GM18526 (cell line): ENCODE results near the gene GLDC.

Experiments used
- POLR2A ChIP-seq: IDR thresholded peaks from 3 replicates; pipeline ENCODE4 v1.6.1; 2011; ENCODE audit not compliant: insufficient read length; ENCODE audit errors: extremely low read depth

Gene GLDC

DNA sequence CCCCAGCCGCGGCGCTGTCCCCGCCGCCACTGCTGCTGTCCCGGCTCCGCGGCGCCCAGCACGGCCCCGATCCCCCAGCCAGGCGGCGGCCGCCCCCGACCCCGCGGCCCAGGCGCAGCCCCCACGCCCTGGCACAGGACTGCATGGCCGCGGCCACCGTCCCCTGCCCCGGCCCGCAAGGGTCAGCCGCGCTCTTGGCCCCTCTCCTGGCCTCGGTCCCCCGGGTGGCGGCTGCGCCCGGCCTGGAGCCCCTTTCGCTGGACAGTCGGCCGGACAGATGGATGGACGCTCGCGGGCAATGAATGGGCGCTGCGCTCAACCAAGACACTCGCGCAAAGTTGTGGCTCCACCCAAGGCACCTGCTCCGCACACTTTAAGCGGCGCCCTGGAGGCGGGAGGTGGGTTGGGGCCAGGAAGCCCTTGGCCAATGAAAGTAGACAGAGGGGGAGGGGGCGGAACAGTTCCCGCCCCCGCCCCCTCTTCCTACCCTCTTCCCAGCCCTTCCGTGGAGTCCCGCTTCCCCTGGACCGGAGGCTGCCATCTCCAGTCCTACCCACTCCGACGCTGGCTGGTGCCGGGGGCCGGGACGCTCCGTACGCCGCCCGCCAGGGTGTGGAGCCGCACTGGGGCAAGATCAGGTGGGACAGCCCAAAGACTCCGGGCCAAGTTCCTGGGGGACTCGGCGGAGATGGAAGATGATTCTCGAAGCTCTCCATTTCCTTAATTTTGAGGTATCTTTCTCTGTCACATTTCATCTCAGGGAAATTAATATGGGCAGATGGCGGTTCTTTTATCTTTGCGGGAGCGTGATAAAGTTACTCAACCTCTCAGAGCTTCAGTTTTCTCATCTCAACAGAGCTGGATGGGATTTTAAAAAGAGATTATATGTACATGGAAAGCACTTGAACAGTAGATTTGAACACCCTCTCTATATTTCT lies at the start of gene GLDC:
TSS of gene GLDC (minus strand) at position 375 of the 938 bp plus-strand sequence. CDS start at position 145, 230 bp downstream.
- peak; percentile 67 for TF ChIP-seq POLR2A

GRCh38 chr9:6692881-6693361 lies 47.4 kb upstream of the GLDC start:
- TF ChIP-seq POLR2A: no peak

DNA sequence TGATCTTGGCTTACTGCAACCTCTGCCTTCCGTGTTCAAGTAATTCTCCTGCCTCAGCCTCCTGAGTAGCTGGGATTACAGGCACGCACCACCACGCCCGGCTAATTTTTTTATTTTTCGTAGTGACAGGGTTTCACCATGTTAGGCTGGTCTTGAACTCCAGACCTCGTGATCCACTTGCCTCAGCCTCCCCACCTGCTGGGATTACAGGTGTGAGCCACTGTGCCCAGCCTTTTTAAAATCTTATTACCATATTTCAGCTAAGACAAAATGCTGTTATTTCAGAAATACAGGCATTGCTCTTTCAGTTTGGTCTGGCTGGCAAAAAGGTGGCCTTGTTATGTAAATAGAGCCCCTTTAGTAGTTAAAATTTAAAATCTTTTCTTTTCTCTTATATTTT lies 46.9 kb upstream of the GLDC start:
- no peak for TF ChIP-seq POLR2A

DNA sequence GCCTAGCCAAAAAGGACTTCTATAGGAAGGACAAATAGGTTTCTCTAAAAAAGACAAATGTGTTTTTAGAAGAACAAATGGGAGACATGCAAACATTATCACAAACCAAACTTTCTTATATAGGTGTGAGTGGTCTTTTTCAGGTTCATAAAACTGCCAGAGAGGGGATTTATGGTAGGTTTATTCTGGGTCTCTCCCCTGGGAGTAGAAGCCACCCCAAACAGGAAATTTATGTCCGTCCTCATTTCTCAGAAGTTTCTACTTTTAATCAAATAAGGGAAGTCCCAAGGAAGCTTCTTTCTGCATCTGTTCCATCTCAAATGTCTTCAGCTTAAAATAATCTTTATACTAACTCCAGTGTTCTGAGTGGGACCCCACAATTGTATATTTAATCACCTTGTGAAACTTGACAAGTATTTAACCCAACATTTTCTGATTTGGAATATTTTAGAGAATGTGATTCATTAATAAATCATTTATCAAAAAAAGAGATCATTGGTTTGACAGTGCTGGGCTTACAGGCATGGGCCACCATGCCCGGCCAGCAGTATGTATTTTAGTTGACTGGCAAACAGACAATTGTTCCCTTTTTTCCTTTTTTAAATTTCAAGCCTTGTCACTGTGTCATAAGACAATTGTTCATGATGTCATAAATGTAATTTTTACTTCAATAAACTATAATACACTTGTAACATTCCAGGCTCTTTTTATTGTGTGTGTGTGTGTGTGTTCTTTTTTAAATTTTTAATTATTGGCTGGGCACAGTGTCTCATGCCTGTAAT lies 44.6 kb upstream of the GLDC start:
- no peak for TF ChIP-seq POLR2A

DNA sequence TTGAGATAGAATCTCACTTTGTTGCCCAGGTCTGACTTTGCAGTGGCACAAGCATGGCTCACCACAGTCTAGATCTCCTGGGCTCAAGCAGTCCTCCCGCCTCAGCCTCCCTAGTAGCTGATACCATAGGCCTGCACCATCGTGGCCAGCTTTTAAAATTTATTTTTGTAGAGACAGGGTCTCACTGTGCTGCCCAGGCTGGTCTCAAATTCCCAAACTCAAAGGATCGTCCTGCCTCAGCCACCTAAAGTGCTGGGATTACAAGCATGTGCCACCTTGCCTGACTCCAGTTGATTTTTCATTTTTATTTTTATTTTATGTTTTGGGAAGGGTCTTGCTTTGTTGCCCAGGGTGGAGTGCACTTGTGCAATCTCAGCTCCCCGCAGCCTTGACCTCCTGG lies 41.7 kb upstream of the GLDC start:
- no peak for TF ChIP-seq POLR2A

GRCh38 chr9:6686396-6686795 lies 40.9 kb upstream of the GLDC start:
- TF ChIP-seq POLR2A: no peak

DNA sequence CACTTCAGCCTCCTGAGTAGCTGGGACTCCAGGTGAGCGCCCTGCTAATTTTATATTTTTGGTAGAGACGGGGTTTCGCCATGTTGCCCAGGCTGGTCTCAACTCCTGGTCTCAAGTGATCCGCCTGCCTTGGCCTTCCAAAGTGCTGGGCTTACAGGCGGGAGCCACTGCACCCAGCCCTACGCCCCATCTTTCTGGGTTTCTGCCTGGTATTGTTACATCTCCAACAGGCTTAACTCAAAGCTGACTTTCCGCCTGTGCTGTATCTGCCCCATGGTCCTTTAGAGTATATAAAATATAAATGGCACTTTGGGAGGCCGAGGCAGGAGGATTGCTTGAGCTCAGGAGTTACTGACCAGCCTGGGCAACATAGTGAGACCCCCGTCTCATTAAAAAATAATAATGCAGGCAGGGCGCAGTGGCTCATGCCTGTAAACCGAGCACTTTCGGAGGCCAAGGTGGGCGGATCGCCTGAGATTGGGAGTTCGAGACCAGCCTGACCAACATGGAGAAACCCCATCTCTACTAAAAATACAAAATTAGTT lies 36.5 kb upstream of the GLDC start:
- no peak for TF ChIP-seq POLR2A

GRCh38 chr9:6681147-6681956 lies 35.8 kb upstream of the GLDC start:
- peak; percentile 93 for TF ChIP-seq POLR2A

- no peak for TF ChIP-seq POLR2A
Observed at GRCh38 chr9:6680797-6681146, 35.2 kb upstream of the GLDC start.

DNA sequence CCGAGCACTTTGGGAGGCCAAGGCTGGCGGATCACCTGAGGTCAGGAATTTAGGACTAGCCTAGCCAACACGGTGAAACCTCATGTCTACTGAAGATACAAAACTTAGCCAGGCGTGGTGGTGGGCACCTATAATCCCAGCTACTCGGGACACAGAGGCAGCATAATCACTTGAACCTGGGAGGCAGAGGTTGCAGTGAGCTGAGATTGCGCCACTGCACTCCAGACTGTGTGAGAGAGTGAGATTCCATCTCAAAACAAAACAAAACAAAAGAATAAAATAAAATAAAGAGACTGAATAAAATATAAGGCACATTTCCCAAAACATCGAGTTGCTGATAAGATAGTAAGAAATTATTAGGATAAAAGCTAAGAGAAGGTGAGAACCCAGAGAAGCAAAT lies 32.3 kb upstream of the GLDC start:
- no peak for TF ChIP-seq POLR2A

DNA sequence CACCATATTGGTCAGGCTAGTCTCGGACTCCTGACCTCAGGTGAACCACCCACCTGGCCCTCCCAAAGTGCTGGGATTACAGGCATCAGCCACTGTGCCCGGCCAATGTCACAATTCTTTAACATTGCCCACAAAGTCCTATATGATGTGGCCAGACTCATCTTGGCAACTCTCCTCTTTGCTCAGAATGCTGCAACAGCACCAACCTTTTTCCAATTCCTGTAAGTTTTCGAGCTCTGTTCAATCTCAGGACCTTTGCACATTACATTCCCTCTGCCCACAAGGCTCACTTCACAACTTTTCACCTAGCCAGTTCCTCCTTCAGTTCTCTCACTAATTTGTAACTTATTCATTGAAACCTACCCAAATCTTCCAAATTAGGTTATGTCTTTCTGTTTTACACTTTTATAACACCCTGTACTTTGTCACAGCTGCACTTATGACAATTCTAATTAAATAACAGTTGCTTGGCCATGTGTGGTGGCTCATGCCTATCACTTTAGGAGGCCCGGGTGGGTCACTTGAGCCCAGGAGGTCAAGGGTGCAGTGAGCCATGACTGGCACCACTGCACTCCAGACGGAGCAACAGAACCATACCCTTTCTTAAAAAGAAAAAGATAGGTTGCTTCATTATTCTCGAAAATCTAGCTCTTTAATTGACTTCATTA lies 30.9 kb upstream of the GLDC start:
- TF ChIP-seq POLR2A: no peak

- no peak for TF ChIP-seq POLR2A
Observed at GRCh38 chr9:6675268-6675667, 29.7 kb upstream of the GLDC start.

- TF ChIP-seq POLR2A: no peak
Observed at GRCh38 chr9:6673326-6674025, 27.9 kb upstream of the GLDC start.

DNA sequence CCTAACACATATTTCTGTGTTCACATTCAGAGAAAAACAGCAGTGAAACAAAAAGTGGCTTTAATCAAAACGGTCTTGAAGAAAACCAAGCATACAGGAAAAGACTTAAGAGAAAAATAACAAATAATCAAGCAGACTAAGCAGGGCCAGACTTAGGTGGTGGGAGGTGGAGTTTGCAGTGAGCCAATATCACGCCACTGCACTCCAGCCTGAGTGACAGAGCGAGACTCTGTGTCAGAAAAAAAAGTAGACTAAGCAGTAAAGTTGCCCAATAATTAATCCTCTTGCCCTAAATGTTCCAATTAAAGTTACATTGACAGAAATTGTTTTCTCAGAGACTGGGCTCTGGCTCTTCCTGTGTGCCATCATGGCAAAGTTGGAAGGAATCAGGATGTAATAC lies 26.6 kb upstream of the GLDC start:
- TF ChIP-seq POLR2A: no peak
